ENCODE results near the gene CDC14C.

Gene CDC14C

GRCh38 chr7:48964074-48964473 is 39.7 kb downstream of the CDC14C start:
- TF ChIP-seq SIN3A (IDR thresholded peaks at IDR 0.05; ENCODE audit: borderline replicate concordance, insufficient read depth, low read length) (no peak), TAF1 (IDR thresholded peaks at IDR 0.05; ENCODE audit: borderline replicate concordance, insufficient read depth, low read length) (no peak), FOXP2 (optimal IDR thresholded peaks at IDR 0.05; ENCODE audit: borderline replicate concordance, extremely low read depth, extremely low read length, insufficient read depth) (no peak), REST (IDR thresholded peaks at IDR 0.05; ENCODE audit: insufficient read depth in 1 of 2, low read depth in 2 of 2, low read length in 2 of 2) (no peak), POLR2AphosphoS5 (IDR thresholded peaks at IDR 0.05; ENCODE audit: low read depth, low read length) (no peak)

- TF ChIP-seq POLR2AphosphoS5 (IDR thresholded peaks at IDR 0.05; ENCODE audit: low read depth, low read length) (no peak), REST (IDR thresholded peaks at IDR 0.05; ENCODE audit: insufficient read depth in 1 of 2, low read depth in 2 of 2, low read length in 2 of 2) (no peak), FOXP2 (optimal IDR thresholded peaks at IDR 0.05; ENCODE audit: borderline replicate concordance, extremely low read depth, extremely low read length, insufficient read depth) (no peak), SIN3A (IDR thresholded peaks at IDR 0.05; ENCODE audit: borderline replicate concordance, insufficient read depth, low read length) (no peak), TAF1 (IDR thresholded peaks at IDR 0.05; ENCODE audit: borderline replicate concordance, insufficient read depth, low read length) (no peak)
Measured at GRCh38 chr7:48971173-48971572, 46.8 kb downstream of the CDC14C start.

- TF ChIP-seq REST (IDR thresholded peaks at IDR 0.05; ENCODE audit: insufficient read depth in 1 of 2, low read depth in 2 of 2, low read length in 2 of 2) (no peak), FOXP2 (optimal IDR thresholded peaks at IDR 0.05; ENCODE audit: borderline replicate concordance, extremely low read depth, extremely low read length, insufficient read depth) (no peak), TAF1 (IDR thresholded peaks at IDR 0.05; ENCODE audit: borderline replicate concordance, insufficient read depth, low read length) (no peak), POLR2AphosphoS5 (IDR thresholded peaks at IDR 0.05; ENCODE audit: low read depth, low read length) (no peak), SIN3A (IDR thresholded peaks at IDR 0.05; ENCODE audit: borderline replicate concordance, insufficient read depth, low read length) (no peak)
Measured at GRCh38 chr7:48976253-48976652, 51.9 kb downstream of the CDC14C start.

- TF ChIP-seq REST (IDR thresholded peaks at IDR 0.05; ENCODE audit: insufficient read depth in 1 of 2, low read depth in 2 of 2, low read length in 2 of 2) (no peak), FOXP2 (optimal IDR thresholded peaks at IDR 0.05; ENCODE audit: borderline replicate concordance, extremely low read depth, extremely low read length, insufficient read depth) (no peak), TAF1 (IDR thresholded peaks at IDR 0.05; ENCODE audit: borderline replicate concordance, insufficient read depth, low read length) (no peak), SIN3A (IDR thresholded peaks at IDR 0.05; ENCODE audit: borderline replicate concordance, insufficient read depth, low read length) (no peak), POLR2AphosphoS5 (IDR thresholded peaks at IDR 0.05; ENCODE audit: low read depth, low read length) (no peak)
Measured at GRCh38 chr7:48976850-48977249, 52.5 kb downstream of the CDC14C start.

Data from PFSK-1 (cell line).